HepG2 (cell line): ENCODE data around the gene TUFM. TPM values are rescaled to one million over a fixed set of nuclear protein-coding genes. Genes with fewer than 3 reads are reported as not detected.

Experiments used
- ATAC-seq: fragments of 200-7000 bp; cut with Tn5 transposase; 3 replicates; pipeline ENCODE4 v1.9.1; 2020; ENCODE audit warnings: mild to moderate bottlenecking, moderate library complexity
- BruUV-seq: library from RNA; stranded (reverse); fragments of 400-500 nt; replicated peaks from 2 replicates; lab custom pipeline; 2021; lab: Mats Ljungman, UMichigan
- CTCF ChIA-PET: fragments of 300-600 bp; formaldehyde crosslinking; extraction: SDS; loops from one replicate; lab custom pipeline; 2021; ENCODE audit warnings: low total read pairs, inconsistent platforms, low intra/inter-chr PET ratio; lab: Yijun Ruan, JAX
- POLR2A ChIA-PET: fragments of 350-600 bp; sonication (Branson Sonifier 250); formaldehyde crosslinking; loops from one replicate; lab custom pipeline; 2020; ENCODE audit warnings: antibody characterized with exemption, inconsistent platforms; lab: Yijun Ruan, JAX
- DNase-seq: peaks from one replicate; pipeline ENCODE4 v3.0.0-alpha.2; 2015; ENCODE audit warnings: low spot score
- FAIRE-seq: peaks from 3 replicates; lab custom pipeline; 2011; peaks lifted over from hg19 to GRCh38; lab: Jason Lieb, UNC
- H2AFZ ChIP-seq: one replicate; pipeline ENCODE4 v1.6.1; 2011; ENCODE audit warnings: low read length, inconsistent platforms
- H3K27ac ChIP-seq: fragments of 300-600 bp; 3 replicates; pipeline ENCODE4 v1.8.0; 2011; ENCODE audit warnings: mixed run types, mild to moderate bottlenecking, mixed read lengths, low read length, inconsistent platforms; ENCODE audit not compliant: insufficient read depth; ENCODE audit errors: extremely low read length
- H3K27me3 ChIP-seq, 2 experiments: fragments of 200-600 bp in 1 of 2; 2 replicates in 1 of 2; 3 replicates in 1 of 2; pipeline versions ENCODE4 v1.6.0 to v1.8.0; 2011; ENCODE audit warnings: low read length in 2 of 2, mild to moderate bottlenecking in 2 of 2, moderate library complexity in 2 of 2, inconsistent platforms in 1 of 2; ENCODE audit not compliant: insufficient read depth in 2 of 2, control insufficient read depth in 1 of 2
- H3K36me3 ChIP-seq, 2 experiments: fragments of 200-600 bp in 1 of 2; replicated peaks in 1 of 2; 2 replicates in 1 of 2; 3 replicates in 1 of 2; pipeline versions ENCODE4 v1.5.1 to v1.8.0; 2011; ENCODE audit warnings: low read length in 2 of 2, inconsistent platforms in 1 of 2; ENCODE audit not compliant: insufficient read depth in 2 of 2, control insufficient read depth in 1 of 2
- H3K4me1 ChIP-seq: 2 replicates; pipeline ENCODE4 v1.5.1; 2012; ENCODE audit warnings: low read length, inconsistent platforms; ENCODE audit not compliant: insufficient read depth
- H3K4me2 ChIP-seq: 2 replicates; pipeline ENCODE4 v1.6.0; 2011; ENCODE audit warnings: low read depth, low read length, inconsistent platforms
- H3K4me3 ChIP-seq, 3 experiments: fragments of 200-600 bp in 1 of 3; sonication (generic), shearing (Covaris generic) in 1 of 3; replicated peaks in 1 of 3; 2 replicates each; pipeline ENCODE4 v1.5.1; 2011 to 2016; ENCODE audit warnings: low read length in 3 of 3, inconsistent platforms in 2 of 3, low read depth in 2 of 3, mild to moderate bottlenecking in 2 of 3, control low read depth in 1 of 3, mixed read lengths in 1 of 3; ENCODE audit not compliant: insufficient read depth in 1 of 3
- H3K79me2 ChIP-seq: one replicate; pipeline ENCODE4 v1.6.1; 2011; ENCODE audit warnings: low read length, inconsistent platforms; ENCODE audit not compliant: insufficient read depth
- H3K9ac ChIP-seq: 2 replicates; pipeline ENCODE4 v1.6.0; 2011; ENCODE audit warnings: mild to moderate bottlenecking, low read depth, low read length, inconsistent platforms; ENCODE audit not compliant: insufficient read depth
- H3K9me3 ChIP-seq: 2 replicates; pipeline ENCODE4 v1.5.1; 2012; ENCODE audit warnings: mild to moderate bottlenecking, low read length
- H4K20me1 ChIP-seq: 2 replicates; pipeline ENCODE4 v1.6.0; 2011; ENCODE audit warnings: inconsistent platforms, mild to moderate bottlenecking, low read length, moderate library complexity; ENCODE audit not compliant: insufficient read depth
- DR1 ChIP-seq: sonication (generic); formaldehyde crosslinking; IDR thresholded peaks from 2 replicates; pipeline ENCODE4 v1.8.0; 2021; ENCODE audit warnings: mild to moderate bottlenecking, missing genetic modification reagents, inconsistent platforms
- DRAP1 ChIP-seq: IDR thresholded peaks from 2 replicates; pipeline ENCODE4 v1.6.1; 2016; ENCODE audit warnings: missing genetic modification reagents, missing compliant biosample characterization
- POLR2A ChIP-seq, 2 experiments: IDR thresholded peaks; 2 replicates each; pipeline ENCODE4 v1.6.1; 2011; ENCODE audit warnings: low read depth in 2 of 2, low read length in 2 of 2, mild to moderate bottlenecking in 1 of 2, moderate library complexity in 1 of 2; ENCODE audit not compliant: insufficient read depth in 1 of 2
- RNF219 ChIP-seq: sonication (generic); formaldehyde crosslinking; IDR thresholded peaks from 2 replicates; pipeline ENCODE4 v1.5.0; 2020; ENCODE audit warnings: mild to moderate bottlenecking, missing genetic modification reagents
- WGBS: methylation state at CpG from one replicate; pipeline ENCODE4 v1.1.6; 2017; ENCODE audit warnings: low lambda C conversion rate; 5-methylcytosine and 5-hydroxymethylcytosine counted together
- in situ Hi-C: cut with HindIII; loops from 2 replicates; pipeline ENCODE4 v1.10.0; 2017; ENCODE audit warnings: low pct_unique_long_range_greater_than_20kb; ENCODE audit not compliant: extremely low pct_ligation_motif_present
- intact Hi-C: fragments of 100-400 bp; cut with micrococcal nuclease; formaldehyde crosslinking; loops from one replicate; pipeline ENCODE4 v1.10.0; 2022; ENCODE audit not compliant: unreplicated experiment
- polyA plus RNA-seq, 8 experiments: library from polyadenylated mRNA; depleted of rRNA in 3 of 8; stranded (reverse) in 7 of 8; unstranded in 1 of 8; fragments of >200 nt; fragmentation: Illumina TruSeq in 4 of 8; extraction: Trizol in 4 of 8; gene quantifications; 2 replicates each; pipeline versions ENCODE4 v1.2.1 to v1.2.3, GENCODE V29; 2011 to 2016; ENCODE audit warnings: low read depth in 4 of 8, missing spikeins in 1 of 8, mixed read lengths in 1 of 8; ENCODE audit not compliant: insufficient read depth in 1 of 8
- total RNA-seq, 5 experiments: library from RNA; depleted of rRNA; stranded (reverse); fragments of >200 nt; fragmentation: Illumina TruSeq; extraction: Trizol; gene quantifications; 2 replicates each; pipeline ENCODE4 v1.2.3, GENCODE V29; 2016; ENCODE audit warnings: low read depth in 1 of 5

The TUFM gene
- total and polyA plus RNA-seq, 2 of the 13 experiments (the other 11 are each of a cell fraction or from before 2014, with no cell fraction given): 206 to 298 TPM

GRCh38 chr16:28845293-28845692, 855 bp downstream of the TUFM start:
- ATAC-seq (peak; percentile 23), FAIRE-seq (peak; percentile 92), DNase-seq (peak; percentile 64)
- in situ Hi-C loops: no loop called here
- Histone ChIP-seq H3K27ac (peak overlapping the region; percentile 69), H3K27me3 (no peaks in the 10 kb centered on the region; a peak in 1 of 5 replicates), H3K4me3 (peak overlapping the region; percentile 75 to 97 (median 87)), H3K9me3 (no peaks in the 10 kb centered on the region), H3K4me1 (peaks cover 18% of the 10 kb centered on the region), H4K20me1 (0 out of 2 replicates have a peak, but pooled peaks cover 4% of the 10 kb centered on the region), H3K4me2 (peak overlapping the region; percentile 84), H3K9ac (peak overlapping the region; percentile 94), H3K36me3 (peaks cover 26 to 27% of the 10 kb centered on the region in 2 experiments), H2AFZ (no peak overlapping the region), H3K79me2 (peaks cover 26% of the 10 kb centered on the region)
- 68% methylated on average over 10 of the region's 10 CpGs for WGBS
- ChIA-PET CTCF (no interaction called here), POLR2A (interaction anchor here (2.2 to 6.6 kb wide), 7 partner anchors 16 to 106 kb away, joined by 10 to 104 read pairs (median 25); partner anchors contain the start of genes ATXN2L, NFATC2IP and SH2B1)
- TF ChIP-seq DR1 (CRISPR knock-in tag) (peak; percentile 10; the same call in 1 of the 2 replicates), RNF219 (CRISPR knock-in tag) (no peak), POLR2A (IDR thresholded peaks at IDR 0.05; ENCODE audit: insufficient read depth in 1 of 2, low read depth in 2 of 2, low read length in 2 of 2) (peak in 1 of 2 experiments; percentile 47; a peak in 2 of 4 replicates), DRAP1 (CRISPR knock-in tag) (peak; percentile 48; the same call in 1 of the 2 replicates)
- intact Hi-C loops: loop anchor here (5.0 kb wide), 1 partner anchor 82 kb away; the partner anchor contains the start of gene RABEP2
- no TSS peak for BruUV-seq
